Measurements from ENCODE around the gene SLC5A12.

DNA sequence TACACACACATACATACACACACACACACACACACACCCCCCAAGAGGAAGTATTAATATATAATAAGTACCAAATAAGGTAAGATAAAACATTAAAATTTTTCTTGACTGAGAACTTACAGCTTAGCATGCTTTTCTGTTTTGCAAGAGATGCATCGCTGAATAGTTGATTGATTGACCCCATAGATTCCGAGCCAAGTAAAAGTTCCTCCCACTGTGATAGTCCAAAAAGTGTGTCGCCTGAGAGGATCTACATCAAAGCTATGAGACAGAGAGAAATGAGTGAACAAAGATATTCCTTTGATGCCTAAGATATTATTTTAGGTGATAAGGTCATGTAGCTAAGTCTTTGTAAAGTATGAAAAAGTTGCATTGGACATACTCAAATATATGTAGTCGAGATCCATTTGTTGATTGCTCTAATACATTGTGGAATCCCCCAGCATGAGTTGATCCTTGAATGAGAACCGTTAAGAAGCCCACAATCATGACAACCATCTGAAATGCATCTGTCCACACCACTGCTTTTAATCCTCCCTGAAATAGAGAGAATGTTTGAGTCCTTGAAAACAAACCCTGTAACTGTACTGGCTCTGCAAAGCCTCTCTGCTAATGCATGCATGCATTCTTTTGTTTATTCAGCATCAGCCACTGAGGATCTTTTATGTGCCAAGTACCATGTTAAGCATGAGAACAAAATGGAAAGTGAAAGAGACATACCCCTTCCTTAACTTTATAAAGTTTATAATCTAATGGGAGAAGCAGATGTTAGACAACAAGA lies 18.3 kb downstream of the SLC5A12 start:
- TF ChIP-seq, protein P1, sequence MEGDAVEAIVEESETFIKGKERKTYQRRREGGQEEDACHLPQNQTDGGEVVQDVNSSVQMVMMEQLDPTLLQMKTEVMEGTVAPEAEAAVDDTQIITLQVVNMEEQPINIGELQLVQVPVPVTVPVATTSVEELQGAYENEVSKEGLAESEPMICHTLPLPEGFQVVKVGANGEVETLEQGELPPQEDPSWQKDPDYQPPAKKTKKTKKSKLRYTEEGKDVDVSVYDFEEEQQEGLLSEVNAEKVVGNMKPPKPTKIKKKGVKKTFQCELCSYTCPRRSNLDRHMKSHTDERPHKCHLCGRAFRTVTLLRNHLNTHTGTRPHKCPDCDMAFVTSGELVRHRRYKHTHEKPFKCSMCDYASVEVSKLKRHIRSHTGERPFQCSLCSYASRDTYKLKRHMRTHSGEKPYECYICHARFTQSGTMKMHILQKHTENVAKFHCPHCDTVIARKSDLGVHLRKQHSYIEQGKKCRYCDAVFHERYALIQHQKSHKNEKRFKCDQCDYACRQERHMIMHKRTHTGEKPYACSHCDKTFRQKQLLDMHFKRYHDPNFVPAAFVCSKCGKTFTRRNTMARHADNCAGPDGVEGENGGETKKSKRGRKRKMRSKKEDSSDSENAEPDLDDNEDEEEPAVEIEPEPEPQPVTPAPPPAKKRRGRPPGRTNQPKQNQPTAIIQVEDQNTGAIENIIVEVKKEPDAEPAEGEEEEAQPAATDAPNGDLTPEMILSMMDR (IDR thresholded peaks at IDR 0.05), result no peak
- no peak for TF ChIP-seq POLR2A (IDR thresholded peaks at IDR 0.05)
